HG03045 (cell line): ENCODE measurements around the gene TMCC1.
"Not testable (repeated sequence)": the region's sequence is repeated elsewhere in the genome, so short reads cannot be mapped to it uniquely, and the experiment has no call there.

Source experiments
- ATAC-seq: cut with Tn5 transposase; IDR thresholded peaks from one replicate; pipeline ENCODE4 v1.9.1; 2021; ENCODE audit warnings: mild to moderate bottlenecking, moderate library complexity; ENCODE audit not compliant: unreplicated experiment

TMCC1 gene

DNA sequence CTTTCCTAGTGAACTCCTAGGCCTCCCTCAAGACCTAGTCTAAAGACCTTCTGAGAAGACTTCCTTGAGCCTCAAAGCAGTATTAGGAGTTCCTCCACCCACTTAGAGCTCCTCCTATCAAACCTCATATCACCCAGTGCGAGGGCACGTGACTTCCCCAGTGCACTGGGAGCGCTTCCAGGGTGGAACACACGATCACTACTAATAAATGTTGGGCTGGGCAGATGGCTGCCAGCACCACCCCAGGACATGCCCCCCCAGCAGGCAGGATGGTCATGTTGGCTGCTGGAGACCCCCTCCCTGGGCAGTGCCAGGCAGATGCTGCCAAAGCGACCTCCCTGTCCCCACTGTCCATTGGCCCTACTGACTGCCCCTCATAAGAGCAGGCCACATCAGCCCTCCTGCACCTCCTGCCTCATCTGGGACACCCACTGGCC, 278.6 kb downstream of the TMCC1 start:
- ATAC-seq = no peak

DNA sequence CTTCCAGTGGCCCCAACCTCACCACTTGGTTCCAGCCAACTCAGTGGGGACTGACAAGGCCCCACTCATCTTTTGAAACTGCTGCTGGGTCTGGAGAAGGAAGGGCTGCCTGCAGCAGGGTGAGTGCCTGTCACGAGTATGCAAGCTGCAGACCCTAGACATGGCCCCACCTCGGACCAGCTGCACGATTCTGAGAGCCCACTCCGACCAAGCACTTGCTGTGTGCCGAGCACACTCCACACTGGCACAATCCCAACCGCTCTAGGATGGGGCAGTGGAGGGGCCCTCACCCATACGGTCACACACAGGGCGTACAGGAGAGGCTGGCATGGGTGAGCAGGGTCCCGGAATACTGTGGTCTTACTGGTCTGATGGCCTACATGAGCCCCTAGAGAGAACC, 279.1 kb downstream of the TMCC1 start:
- no peak for ATAC-seq

- no peak for ATAC-seq
Measured at GRCh38 chr3:129613367-129613740, 280.2 kb downstream of the TMCC1 start.

- ATAC-seq = no peak
Measured at GRCh38 chr3:129612534-129613366, 280.8 kb downstream of the TMCC1 start.

DNA sequence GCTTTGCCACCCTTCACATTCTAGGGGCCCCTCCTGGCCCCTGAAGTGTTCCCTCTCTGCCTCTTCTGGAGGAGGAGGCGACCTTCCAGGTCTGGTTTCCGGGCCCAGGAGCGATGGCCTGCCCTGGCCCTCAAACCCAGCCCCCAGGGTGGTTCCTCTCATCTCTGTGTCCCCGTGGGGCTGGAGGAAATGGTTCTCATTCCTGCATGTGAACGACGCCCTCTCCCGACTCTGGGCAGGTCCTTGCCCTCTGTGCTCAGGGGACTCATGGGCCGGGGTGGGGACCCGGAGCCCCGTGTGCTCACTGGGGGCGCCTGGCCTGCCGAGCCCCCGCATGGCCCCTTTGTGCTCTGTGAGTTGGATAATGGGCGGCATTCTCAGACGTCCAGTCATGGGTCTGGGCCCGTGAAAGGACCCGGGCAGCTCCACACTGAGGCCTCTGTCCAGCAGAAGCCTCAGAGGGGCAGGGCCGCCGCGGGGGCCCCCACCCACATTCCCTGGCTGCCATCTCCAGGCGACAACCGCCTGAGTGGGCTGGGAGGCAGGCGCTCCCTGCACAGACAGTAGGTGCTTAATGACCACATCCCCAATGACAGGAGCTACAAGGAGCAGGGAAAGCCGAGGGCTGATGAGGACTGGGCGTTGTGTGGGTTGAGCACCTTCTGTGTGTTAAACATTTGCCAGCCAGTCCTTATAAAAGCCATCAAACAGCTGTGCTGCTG, 281.5 kb downstream of the TMCC1 start:
- ATAC-seq = no peak

GRCh38 chr3:129611446-129611800, 282.1 kb downstream of the TMCC1 start:
- no peak for ATAC-seq

GRCh38 chr3:129610794-129611445, 282.6 kb downstream of the TMCC1 start:
- not testable (repeated sequence) for ATAC-seq

DNA sequence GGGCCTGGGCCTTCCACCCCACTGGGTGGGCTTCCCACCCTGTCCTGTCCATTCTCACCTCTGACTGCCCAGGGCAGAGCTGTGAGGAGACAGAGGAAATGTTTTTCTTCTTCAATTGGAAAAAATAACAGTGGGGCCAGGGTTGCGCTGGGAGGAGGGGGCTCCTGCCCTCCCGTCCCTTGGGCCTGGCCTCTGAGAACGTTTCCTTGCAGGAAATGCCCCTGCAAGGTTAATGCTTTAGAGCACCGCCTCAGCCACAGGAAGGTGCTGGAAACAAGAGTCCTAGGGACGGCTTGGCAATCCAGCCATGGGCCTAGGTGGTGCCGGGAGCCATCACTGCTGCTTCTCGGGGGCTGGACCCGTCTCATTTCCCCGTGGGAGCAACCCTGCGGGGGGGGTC, 283.2 kb downstream of the TMCC1 start:
- ATAC-seq = no peak

DNA sequence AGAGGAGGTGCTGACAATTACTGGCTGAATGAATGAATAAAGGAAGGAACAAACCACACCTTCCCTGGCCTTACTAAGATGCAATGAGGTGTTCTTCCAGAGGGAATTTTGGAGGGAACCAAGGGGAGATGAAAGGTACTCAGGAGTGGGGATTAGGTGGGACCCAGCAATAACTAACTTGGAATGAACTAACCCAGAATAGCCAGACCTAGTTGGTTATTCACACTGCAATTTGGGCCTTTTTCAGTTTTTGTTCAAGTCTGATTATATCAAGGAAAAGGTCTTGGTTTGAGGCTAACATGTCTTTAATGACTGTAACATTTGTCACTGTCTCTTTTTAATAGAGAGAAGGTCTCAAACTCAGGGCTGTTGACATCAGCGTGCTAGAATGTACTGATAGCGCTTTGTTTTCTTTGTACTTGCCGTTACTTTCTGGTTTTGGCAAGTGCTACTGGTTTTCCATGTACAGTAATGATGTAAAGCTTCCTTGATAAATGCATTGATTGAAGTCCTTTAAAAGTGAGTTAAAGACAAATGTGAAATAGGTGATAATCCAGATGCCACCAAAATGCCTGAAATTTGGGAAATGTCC, 283.8 kb downstream of the TMCC1 start:
- no peak for ATAC-seq

- ATAC-seq = no peak
Measured at GRCh38 chr3:129608936-129609590, 284.4 kb downstream of the TMCC1 start.

DNA sequence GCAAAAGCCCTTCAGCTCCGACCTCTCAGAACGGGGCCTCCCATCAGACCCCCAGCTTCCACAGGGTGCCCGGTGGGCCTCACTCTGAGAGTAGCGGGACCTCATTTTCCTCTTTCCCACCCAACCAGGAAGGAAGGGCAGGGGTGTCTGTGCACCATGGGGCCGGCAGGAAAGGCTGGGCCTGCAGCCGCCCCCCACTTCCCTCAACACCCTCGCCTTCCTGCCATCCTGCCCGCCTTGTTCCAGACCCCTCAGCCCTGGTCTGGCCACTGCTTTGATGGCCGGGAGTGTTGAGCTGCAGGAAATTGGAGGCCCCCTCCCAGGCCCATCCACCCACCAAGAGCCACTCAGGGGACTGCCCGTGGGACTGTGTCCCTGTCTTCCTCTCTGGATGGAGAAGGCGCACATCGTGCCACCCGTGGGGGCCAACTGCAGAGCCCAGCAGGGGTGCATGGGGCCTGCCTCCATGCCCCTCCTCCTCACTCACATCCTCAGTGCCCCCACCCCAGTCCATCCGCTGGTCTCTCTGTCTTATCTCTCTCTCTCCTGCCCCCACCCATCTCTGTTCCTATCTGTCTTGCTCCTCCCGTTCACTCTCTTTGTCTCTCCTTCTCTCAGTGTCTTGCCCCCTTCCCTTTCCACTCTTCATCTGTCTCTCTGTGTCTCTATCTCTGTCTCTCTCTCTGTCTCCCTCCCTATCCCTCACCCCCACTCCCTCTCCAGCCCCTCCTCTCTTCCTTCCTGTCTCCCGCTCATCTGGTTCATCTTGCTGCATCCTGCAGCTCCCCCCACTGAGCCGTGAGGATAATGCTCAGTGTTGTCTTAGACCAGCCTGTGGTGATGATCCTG, 285.2 kb downstream of the TMCC1 start:
- ATAC-seq = no peak

DNA sequence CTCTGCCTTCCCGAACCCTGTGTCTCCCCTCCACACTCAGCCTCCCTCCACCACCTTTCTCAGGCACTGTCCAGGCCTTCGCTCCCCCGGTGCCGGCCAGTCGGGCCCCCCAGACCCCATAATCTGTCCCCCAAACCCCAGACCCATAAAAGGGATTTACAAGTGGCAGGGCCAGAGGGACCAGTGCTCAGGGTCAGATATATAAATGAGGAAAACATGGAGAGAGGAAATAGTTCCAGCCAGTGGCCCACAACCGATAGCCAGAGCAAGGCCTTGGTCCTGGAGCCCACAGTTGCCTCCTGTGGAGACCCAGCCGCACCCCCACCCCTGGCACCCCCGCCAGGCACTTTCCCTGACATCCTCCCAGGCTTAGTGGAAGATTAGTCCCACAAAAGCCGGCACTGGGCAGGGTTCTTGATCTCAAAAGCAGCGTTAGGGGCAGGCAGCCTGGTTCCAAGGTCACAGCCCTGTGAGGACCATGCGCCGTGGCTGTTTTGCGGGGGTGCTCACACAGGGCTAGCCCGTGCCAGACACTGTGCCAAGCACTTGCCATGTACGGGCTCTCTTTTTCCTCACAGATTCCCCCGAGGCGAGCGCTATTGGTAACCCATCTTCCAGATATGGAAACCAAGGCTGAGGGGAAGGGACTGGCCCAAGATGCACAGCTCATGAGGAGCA, 286.0 kb downstream of the TMCC1 start:
- no peak for ATAC-seq

DNA sequence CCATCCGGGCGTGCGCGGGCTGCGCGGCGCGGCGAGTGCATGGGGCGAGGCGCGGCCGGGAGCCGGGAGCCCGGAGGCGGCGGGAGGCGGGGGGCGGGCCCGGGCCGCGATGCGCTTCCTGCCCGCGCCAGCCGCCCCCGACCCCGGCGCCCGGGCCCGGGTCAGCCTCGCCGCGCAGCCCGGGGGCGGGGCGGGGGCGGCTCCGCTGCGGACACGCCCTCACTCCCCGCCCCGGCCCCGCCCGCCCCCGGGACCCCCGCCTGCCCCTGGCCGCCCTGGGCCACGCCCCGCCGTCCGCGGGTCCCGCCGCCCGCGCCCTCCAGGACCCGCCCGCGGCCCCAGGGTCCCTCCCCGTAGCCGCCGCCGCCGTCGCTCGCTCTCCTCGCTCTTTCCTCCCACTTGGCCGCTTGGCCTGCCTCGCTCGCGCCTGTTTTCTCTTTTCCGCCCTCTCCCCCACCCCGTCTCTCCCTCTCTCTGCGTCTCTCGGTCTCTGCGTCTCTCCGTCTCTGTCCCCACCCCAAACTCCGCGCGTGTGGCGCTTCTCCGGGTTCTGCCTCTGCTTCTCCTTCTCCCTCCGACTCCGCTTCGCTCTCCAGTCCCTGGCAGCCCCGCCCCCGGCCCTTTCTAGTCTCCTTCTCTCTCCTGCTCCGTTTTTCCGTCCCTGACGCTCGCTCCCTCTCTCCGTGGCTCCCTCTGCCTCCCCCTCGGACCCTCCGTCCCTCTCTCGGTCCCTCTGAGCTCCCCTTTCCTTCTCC, 286.7 kb downstream of the TMCC1 start, which contains the start of gene PLXND1:
TSS of gene PLXND1 (minus strand) at position 41 of the 755 bp plus-strand sequence. CDS start at position 4, 37 bp downstream.
- no peak for ATAC-seq

DNA sequence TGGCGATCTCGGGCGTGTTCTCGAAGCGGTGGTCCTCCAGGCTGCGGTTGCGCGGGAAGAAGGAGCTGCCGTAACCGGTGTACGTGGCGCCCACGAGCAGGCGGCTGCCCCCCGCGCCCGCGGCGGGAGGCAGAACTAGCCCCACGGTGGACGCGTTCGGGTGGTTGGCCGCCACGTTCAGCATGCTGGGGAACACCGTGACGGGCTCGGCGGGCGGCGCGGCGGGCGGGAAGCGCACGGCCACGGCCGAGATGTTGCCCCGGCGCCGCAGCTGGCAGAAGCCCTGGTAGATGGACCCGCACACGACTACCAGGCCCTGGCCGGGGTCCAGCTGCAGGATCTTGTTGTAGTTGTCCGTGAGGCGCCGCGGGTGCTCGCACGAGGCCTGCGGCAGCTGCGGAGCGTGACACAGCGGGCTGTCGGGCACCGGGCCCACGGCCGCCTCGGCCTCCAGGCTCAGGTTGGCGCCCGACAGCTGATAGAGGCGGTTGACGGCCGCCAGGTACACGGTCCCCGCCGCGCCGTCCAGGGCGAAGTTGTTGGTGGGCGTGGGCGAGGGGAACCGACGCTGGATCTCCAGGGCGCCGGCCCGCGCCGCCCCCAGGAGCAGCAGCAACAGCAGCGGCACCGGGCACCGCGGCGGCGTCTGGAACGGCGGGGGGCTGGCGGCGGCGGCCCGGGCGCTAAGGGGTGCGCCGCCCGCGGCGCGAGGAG, 287.4 kb downstream of the TMCC1 start:
- ATAC-seq = no peak

DNA sequence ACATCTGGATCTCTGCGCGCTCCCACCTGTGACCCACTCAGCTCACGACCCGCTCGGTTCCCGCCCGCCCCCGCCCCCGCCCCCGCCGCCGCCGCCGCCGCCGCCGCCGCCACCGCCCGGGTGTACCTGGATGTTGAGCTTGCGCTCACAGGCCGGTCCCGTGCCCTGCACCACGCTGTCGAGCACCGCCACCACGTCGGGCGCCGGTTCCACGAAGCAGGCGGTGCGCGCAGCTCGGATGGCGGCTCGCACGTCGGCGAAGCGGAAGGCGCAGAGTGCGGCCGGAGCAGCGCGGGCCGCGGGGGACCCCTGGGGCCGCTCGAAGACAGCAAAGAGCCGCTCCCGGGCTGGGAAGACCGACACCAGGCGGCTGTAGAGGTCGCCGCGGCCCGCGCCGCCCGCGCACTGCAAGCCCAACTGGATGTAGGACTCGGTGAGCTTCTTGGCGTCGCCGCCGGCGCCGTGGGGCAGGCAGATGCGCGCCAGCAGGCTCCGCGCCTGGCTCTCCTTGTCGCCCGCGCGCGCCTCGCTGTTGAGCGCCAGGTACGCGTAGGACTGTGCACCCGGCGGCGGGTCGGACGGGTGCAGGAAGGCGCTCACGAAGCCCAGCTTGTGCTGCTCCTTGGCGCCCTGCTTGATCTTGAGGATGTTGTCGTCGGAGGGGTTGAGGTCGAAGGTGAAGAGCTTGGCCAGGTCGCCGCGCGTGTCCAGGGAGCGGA, 288.1 kb downstream of the TMCC1 start:
- no peak for ATAC-seq

DNA sequence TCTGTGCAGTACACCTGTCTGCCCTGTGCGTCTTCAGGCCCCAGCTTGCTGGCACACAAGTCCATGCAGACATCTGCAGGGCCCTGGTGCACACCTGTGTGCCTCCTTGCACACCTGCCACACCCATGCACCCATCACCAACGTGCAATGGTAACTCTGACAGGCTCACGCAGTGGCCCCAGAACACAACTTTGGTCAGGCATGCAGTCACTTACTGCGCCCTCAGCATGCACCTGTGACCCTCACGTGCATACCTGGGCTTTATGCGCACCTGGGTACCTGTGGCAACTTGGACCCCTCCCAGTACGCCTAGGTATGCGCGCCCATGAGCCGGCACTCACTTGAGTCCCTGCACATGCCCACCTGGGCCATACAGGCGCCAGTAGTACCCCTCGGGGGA, 288.7 kb downstream of the TMCC1 start:
- no peak for ATAC-seq

DNA sequence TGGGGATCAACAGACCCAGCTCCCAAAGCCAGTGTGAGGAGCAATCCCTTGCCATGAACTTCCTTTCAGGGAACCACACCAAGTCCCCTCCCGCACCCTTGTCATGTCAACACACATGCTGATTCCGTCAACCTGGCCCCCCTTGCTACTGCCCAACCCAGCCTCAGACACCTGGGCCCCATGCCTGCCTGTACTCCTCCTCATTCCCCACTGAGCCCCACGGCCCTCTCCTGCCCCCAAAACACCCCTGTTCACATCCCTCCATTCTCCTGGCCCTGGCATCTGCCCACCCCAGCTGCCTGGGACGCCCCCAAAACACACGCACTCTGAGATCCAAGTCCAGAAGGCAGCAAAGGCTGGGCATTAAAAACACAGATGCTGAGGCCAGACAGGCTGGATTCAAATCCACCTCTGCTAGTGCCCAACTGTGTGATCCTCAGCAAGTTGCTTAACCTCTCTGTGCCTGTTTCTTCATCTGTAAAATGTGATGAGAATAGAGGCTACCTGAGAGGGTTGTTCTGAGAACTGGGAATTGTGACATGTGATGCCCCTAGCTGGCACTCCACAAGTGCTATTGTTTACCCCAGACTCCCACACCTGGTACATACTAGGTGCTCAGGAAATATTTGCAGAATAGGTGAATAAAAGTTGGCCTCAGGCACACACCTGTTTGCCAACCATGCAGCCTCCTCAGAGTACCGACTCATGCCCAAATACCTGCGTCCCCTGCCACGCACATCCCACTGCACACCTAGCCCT, 289.3 kb downstream of the TMCC1 start:
- ATAC-seq = no peak
